GM12878 (cell line): Measurements from ENCODE around the gene NTN3. TPM values are rescaled to one million over a fixed set of nuclear protein-coding genes. Genes with fewer than 3 reads are reported as not detected.

Source experiments
- HDGF ChIP-seq: fragments of 450-650 bp; IDR thresholded peaks from 2 replicates; pipeline ENCODE4 v1.6.1; 2016; ENCODE audit warnings: antibody characterized with exemption
- MEF2A ChIP-seq: IDR thresholded peaks from 2 replicates; pipeline ENCODE4 v1.6.1; 2011; ENCODE audit warnings: low read depth, mild to moderate bottlenecking, low read length, moderate library complexity; ENCODE audit not compliant: insufficient read depth
- WRNIP1 ChIP-seq: IDR thresholded peaks from 2 replicates; pipeline ENCODE4 v1.6.1; 2011; ENCODE audit warnings: low read depth, low read length, improper control_type of control experiment, borderline replicate concordance
- polyA plus RNA-seq, 11 experiments: library from polyadenylated mRNA; depleted of rRNA in 4 of 11; unstranded in 6 of 11; stranded (reverse) in 5 of 11; fragments of >200 nt; fragmentation: Nextera tagmentation in 4 of 11; fragmentation: Illumina TruSeq in 1 of 11; extraction: Ambion mirVana in 4 of 11; extraction: Trizol in 1 of 11; gene quantifications; 1 replicate in 1 of 11; 2 replicates in 10 of 11; pipeline versions ENCODE4 v1.2.1 to v1.2.3, GENCODE V29; 2011 to 2016; ENCODE audit warnings: inconsistent platforms in 2 of 11, missing spikeins in 2 of 11, low read depth in 1 of 11
- total RNA-seq, 4 experiments: library from RNA; depleted of rRNA in 3 of 4; stranded (reverse); fragments of >200 nt in 3 of 4; fragmentation: Illumina TruSeq in 1 of 4; extraction: Trizol in 1 of 4; gene quantifications; 2 replicates each; pipeline versions ENCODE4 v1.2.1 to v1.2.3, GENCODE V29; 2013 to 2021
- TF ChIP-seq, protein P1 (sequence below): fragments of 450-650 bp; formaldehyde crosslinking; IDR thresholded peaks from 2 replicates; pipeline ENCODE4 v1.5.0; 2022; ENCODE audit warnings: mild to moderate bottlenecking, missing genetic modification characterization
- TF ChIP-seq, protein P2 (sequence below), 3 experiments: IDR thresholded peaks in 2 of 3; conservative IDR thresholded peaks in 1 of 3; 2 replicates each; pipeline ENCODE4 v1.5.1; 2011; ENCODE audit warnings: low read depth in 3 of 3, low read length in 3 of 3, mild to moderate bottlenecking in 3 of 3, control low read depth in 2 of 3, moderate library complexity in 2 of 3, inconsistent platforms in 1 of 3, mixed read lengths in 1 of 3; ENCODE audit not compliant: control insufficient read depth in 2 of 3, insufficient read depth in 1 of 3; ENCODE audit errors: extremely low read depth in 1 of 3
- TF ChIP-seq, protein P3 (sequence below): fragments of 150-350 bp; IDR thresholded peaks from 2 replicates; pipeline ENCODE4 v1.6.1; 2014; ENCODE audit warnings: mild to moderate bottlenecking, low read depth, low read length

Gene NTN3
- total and polyA plus RNA-seq, 10 of the 15 experiments (the other 5 are each of a cell fraction or from before 2014, with no cell fraction given): 0.04 TPM; not detected in 9

DNA sequence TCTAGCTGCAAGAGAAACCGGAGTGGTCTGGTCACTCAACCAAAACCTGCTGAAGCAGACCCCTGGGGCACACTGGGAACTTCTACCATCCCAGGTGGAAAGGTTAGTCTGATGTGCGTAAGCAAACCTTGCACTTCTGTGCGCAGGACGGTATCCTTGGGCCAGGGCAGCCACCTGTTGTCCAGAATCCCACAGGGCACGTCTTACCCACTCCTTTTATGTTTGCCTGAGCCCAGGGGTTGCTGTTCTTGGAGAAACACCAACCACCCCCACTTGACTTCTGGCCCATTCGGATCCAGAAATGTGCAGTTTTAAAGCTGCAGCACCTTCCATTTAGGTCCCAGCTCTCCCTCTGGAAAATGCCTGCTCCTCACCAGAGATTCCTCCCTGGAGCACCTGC, 22.5 kb downstream of the NTN3 start (continued):
- TF ChIP-seq, protein P1, sequence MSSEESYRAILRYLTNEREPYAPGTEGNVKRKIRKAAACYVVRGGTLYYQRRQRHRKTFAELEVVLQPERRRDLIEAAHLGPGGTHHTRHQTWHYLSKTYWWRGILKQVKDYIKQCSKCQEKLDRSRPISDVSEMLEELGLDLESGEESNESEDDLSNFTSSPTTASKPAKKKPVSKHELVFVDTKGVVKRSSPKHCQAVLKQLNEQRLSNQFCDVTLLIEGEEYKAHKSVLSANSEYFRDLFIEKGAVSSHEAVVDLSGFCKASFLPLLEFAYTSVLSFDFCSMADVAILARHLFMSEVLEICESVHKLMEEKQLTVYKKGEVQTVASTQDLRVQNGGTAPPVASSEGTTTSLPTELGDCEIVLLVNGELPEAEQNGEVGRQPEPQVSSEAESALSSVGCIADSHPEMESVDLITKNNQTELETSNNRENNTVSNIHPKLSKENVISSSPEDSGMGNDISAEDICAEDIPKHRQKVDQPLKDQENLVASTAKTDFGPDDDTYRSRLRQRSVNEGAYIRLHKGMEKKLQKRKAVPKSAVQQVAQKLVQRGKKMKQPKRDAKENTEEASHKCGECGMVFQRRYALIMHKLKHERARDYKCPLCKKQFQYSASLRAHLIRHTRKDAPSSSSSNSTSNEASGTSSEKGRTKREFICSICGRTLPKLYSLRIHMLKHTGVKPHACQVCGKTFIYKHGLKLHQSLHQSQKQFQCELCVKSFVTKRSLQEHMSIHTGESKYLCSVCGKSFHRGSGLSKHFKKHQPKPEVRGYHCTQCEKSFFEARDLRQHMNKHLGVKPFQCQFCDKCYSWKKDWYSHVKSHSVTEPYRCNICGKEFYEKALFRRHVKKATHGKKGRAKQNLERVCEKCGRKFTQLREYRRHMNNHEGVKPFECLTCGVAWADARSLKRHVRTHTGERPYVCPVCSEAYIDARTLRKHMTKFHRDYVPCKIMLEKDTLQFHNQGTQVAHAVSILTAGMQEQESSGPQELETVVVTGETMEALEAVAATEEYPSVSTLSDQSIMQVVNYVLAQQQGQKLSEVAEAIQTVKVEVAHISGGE (CRISPR knock-in tag): no peak
- TF ChIP-seq HDGF (no peak), WRNIP1 (no peak), MEF2A (no peak)
- TF ChIP-seq, protein P2, sequence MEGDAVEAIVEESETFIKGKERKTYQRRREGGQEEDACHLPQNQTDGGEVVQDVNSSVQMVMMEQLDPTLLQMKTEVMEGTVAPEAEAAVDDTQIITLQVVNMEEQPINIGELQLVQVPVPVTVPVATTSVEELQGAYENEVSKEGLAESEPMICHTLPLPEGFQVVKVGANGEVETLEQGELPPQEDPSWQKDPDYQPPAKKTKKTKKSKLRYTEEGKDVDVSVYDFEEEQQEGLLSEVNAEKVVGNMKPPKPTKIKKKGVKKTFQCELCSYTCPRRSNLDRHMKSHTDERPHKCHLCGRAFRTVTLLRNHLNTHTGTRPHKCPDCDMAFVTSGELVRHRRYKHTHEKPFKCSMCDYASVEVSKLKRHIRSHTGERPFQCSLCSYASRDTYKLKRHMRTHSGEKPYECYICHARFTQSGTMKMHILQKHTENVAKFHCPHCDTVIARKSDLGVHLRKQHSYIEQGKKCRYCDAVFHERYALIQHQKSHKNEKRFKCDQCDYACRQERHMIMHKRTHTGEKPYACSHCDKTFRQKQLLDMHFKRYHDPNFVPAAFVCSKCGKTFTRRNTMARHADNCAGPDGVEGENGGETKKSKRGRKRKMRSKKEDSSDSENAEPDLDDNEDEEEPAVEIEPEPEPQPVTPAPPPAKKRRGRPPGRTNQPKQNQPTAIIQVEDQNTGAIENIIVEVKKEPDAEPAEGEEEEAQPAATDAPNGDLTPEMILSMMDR (IDR thresholded peaks at IDR 0.05 in 2 of 3, conservative IDR thresholded peaks at IDR 0.05 in 1 of 3; ENCODE audit: control insufficient read depth in 2 of 3, extremely low read depth in 1 of 3, insufficient read depth in 1 of 3, low read depth in 3 of 3, low read length in 3 of 3): no peak
- TF ChIP-seq, protein P3, sequence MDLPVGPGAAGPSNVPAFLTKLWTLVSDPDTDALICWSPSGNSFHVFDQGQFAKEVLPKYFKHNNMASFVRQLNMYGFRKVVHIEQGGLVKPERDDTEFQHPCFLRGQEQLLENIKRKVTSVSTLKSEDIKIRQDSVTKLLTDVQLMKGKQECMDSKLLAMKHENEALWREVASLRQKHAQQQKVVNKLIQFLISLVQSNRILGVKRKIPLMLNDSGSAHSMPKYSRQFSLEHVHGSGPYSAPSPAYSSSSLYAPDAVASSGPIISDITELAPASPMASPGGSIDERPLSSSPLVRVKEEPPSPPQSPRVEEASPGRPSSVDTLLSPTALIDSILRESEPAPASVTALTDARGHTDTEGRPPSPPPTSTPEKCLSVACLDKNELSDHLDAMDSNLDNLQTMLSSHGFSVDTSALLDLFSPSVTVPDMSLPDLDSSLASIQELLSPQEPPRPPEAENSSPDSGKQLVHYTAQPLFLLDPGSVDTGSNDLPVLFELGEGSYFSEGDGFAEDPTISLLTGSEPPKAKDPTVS: no peak
